ENCODE data around the gene ECE1.

- TF ChIP-seq SPI1 (IDR thresholded peaks at IDR 0.05; ENCODE audit: borderline replicate concordance, low read depth), result no peak
- TF ChIP-seq POLR2AphosphoS5 (IDR thresholded peaks at IDR 0.05; ENCODE audit: low read depth), result no peak
- TF ChIP-seq, protein P1, sequence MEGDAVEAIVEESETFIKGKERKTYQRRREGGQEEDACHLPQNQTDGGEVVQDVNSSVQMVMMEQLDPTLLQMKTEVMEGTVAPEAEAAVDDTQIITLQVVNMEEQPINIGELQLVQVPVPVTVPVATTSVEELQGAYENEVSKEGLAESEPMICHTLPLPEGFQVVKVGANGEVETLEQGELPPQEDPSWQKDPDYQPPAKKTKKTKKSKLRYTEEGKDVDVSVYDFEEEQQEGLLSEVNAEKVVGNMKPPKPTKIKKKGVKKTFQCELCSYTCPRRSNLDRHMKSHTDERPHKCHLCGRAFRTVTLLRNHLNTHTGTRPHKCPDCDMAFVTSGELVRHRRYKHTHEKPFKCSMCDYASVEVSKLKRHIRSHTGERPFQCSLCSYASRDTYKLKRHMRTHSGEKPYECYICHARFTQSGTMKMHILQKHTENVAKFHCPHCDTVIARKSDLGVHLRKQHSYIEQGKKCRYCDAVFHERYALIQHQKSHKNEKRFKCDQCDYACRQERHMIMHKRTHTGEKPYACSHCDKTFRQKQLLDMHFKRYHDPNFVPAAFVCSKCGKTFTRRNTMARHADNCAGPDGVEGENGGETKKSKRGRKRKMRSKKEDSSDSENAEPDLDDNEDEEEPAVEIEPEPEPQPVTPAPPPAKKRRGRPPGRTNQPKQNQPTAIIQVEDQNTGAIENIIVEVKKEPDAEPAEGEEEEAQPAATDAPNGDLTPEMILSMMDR (IDR thresholded peaks at IDR 0.05; ENCODE audit: insufficient read depth, low read length), result no peak
- TF ChIP-seq, protein P2, sequence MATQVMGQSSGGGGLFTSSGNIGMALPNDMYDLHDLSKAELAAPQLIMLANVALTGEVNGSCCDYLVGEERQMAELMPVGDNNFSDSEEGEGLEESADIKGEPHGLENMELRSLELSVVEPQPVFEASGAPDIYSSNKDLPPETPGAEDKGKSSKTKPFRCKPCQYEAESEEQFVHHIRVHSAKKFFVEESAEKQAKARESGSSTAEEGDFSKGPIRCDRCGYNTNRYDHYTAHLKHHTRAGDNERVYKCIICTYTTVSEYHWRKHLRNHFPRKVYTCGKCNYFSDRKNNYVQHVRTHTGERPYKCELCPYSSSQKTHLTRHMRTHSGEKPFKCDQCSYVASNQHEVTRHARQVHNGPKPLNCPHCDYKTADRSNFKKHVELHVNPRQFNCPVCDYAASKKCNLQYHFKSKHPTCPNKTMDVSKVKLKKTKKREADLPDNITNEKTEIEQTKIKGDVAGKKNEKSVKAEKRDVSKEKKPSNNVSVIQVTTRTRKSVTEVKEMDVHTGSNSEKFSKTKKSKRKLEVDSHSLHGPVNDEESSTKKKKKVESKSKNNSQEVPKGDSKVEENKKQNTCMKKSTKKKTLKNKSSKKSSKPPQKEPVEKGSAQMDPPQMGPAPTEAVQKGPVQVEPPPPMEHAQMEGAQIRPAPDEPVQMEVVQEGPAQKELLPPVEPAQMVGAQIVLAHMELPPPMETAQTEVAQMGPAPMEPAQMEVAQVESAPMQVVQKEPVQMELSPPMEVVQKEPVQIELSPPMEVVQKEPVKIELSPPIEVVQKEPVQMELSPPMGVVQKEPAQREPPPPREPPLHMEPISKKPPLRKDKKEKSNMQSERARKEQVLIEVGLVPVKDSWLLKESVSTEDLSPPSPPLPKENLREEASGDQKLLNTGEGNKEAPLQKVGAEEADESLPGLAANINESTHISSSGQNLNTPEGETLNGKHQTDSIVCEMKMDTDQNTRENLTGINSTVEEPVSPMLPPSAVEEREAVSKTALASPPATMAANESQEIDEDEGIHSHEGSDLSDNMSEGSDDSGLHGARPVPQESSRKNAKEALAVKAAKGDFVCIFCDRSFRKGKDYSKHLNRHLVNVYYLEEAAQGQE (IDR thresholded peaks at IDR 0.05; ENCODE audit: insufficient replicate concordance, low read depth), result no peak
These were observed 97.4 kb downstream of the ECE1 start for GRCh38 chr1:21192871-21193270.

Measured in HL-60 (cell line).